COR-L47 (cell line): ENCODE results near the gene TSHZ3.

Experiments
- DNase-seq: peaks from one replicate; lab custom pipeline; 2025; lab: John Stamatoyannopoulos, UW

The TSHZ3 gene

GRCh38 chr19:31261019-31261602 is 88.1 kb downstream of the TSHZ3 start:
- no peak for DNase-seq

- no peak for DNase-seq
Measured at GRCh38 chr19:31260171-31260933, 88.9 kb downstream of the TSHZ3 start.

DNA sequence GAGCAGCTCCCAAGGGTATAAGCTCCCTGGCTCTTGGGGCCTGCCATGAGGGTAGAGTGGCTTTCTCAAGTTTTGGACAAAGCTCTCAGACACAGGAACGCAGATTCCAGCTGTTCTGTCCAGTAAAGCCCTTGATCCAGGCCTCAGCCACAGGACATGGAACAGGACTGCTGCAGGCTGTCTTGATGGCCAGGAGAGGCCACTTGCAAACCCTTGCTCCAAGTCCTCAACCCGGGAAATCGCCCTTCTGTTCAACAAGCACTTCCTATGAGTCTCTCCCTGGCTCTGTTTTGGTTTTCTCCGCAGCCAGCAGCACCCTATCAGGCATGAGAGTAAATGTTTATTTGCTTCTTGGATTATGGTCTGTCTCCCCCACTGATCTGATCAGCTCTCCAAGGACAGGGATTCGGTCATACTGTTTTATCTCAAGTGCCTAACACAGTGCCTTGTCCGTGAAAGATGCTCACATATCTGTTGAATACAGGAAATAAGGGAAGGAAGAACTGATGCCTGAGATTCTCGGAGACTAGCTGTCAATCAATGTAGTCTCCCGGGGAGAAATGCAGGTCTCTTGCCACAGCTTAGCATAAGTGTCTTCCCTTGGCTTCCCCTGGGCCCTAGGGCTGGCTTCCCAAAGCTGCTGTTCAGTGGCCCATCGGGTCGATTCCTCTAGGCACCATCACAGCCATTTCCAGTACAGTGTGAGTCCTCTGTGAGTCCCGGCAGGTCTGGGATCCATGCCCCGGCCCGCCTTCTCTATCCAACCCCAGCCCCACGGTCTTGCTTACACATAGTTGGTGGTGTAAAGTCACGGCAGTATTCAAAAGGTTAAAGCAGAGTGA is 90.8 kb downstream of the TSHZ3 start:
- no peak for DNase-seq

DNA sequence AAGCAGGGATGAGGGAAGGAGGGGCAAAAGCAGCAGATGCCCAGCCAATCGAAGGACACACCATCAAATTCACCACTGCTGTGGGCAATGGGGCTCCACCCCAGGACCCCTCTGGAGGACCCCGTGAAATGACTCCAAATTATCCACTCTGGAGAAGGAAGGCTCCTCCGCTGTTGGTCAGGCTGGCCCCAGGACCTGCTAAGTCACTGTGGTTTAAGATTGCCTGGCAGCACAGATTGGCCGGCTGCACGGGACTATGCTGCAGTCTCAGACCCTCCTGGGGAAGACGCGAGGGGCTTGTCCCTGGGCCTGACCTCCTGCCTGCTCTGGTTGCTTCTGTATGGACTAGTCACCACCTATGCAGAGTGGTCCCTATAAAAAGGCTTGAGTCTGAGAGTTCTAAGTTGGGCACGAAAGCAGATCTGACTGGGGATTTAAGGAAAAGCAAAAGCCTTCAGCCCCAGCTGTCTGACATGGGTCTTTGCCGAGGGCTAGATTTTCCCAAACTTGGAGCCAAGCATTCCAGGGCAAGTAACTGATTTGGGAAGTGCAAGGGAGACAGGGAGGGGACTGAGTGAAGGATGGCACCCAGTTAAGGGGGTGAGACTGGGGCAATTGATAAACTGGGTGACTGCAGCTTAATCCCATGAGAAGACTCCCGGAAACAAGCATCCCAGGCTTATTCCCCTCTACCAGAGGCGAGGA is 91.7 kb downstream of the TSHZ3 start:
- no peak for DNase-seq

DNA sequence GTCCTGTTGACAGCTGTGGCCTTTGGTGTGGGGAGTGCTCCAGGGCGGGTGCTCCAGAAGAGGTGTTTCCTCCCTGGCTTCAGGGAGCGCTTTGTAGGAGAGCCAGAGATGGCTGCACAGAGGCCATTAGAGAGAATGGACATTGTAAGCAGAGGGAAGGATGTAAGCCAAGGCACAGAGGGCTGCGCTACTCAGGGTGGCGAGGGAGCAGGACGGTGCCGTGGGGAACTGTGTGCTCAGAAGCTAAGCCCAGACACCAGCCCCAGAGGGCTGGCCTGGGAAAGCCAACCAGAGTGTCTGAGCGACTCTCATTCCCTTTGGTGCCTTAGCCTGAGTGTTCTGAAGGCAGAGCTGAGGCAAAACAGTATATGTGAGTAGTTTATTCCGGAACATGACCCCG is 92.2 kb downstream of the TSHZ3 start:
- no peak for DNase-seq

DNA sequence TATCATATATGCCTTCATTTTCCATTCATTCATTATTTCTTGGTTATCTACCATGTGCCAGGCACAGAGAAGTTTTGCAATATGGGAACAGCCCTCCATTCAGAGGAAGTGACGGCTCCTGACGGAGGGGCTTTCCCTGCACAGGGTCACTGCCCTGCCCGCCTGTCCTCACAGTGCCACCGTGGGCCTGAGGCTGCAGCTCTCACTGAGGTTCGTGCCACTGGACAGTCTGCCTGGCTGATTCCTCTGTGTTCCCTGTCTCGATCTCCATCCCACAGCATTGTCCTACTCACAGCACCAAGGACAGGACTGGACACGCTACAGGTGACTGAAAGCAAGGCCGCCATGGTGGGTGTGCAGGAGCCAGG is 92.7 kb downstream of the TSHZ3 start:
- DNase-seq = no peak

GRCh38 chr19:31255831-31256592 is 93.2 kb downstream of the TSHZ3 start:
- DNase-seq = no peak

- DNase-seq = no peak
Measured at GRCh38 chr19:31255174-31255799, 93.9 kb downstream of the TSHZ3 start.

DNA sequence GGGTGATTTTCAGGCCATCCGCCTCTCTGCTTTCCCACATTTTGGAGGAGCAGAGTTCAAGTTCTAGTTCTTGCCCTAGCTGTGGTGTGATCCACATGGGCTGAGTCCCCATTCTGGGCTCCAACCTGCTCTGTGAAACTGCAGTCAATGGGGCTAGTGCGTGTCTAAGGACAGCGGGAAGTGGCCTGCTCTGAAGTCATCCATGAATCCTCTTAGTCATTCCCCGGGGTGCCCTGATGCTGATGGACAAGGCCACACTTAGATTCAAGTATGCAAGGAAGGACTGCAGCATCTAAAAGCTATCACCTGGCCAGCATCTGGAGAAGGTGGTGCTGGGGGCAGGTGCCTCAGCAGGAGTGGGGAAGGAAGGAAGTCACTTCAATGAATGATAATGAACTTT is 94.6 kb downstream of the TSHZ3 start:
- DNase-seq = no peak

GRCh38 chr19:31254180-31254551 is 95.1 kb downstream of the TSHZ3 start:
- DNase-seq = no peak

DNA sequence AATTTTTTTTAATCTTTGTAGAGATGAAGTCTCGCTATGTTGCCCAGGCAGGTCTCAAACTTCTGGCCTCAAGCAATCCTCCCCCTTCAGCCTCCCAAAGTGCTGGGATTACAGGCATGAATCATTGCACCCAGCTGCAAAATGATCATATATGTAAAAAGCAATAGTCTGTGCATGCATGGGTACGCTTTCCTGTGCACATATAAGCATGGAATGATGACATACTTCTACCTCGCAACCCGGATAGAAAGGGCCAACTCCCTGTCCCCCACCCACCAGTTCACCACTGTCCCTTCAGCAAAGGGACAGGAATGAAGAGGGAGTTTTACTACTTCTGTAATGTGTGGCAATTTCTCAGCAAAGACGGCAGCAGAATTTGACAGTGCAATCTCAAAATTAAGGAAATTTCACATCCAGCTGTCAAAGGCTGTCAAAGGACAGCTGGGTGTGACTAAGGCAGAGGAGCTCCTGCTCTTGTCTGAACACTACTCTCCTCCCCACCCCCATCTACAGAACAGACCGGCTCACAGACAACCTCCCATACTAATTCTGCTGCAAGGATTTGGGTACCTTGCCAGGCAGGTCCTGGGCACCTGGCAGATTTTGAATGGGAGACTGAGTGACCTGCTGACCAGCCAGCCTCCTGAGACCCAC is 95.6 kb downstream of the TSHZ3 start:
- no peak for DNase-seq

- DNase-seq = no peak
Measured at GRCh38 chr19:31252441-31252840, 96.8 kb downstream of the TSHZ3 start.

- no peak for DNase-seq
Measured at GRCh38 chr19:31249217-31249616, 100.0 kb downstream of the TSHZ3 start.

- no peak for DNase-seq
Measured at GRCh38 chr19:31235806-31236205, 113.4 kb downstream of the TSHZ3 start.

- no peak for DNase-seq
Measured at GRCh38 chr19:31233295-31233800, 115.9 kb downstream of the TSHZ3 start.

GRCh38 chr19:31232871-31233270 is 116.4 kb downstream of the TSHZ3 start:
- no peak for DNase-seq

DNA sequence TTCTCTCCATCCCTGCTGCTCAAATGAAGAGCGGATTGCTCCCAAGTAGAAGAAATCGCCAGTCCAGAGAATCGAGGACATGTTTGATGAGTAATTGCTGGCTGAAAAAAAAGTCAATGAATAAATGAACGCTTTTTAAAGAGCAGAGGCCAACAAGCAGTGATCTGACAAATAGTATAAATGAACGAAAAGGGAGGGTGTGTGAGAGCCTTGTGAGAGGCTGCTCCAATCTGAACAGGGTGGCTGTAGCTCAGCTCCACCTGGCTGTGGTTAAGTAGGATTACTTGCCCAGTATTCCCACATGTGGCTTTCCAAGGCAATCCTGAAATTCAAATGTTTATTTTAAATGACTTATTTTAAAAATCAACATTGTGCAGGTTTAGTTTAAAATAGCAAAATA is 117.1 kb downstream of the TSHZ3 start:
- DNase-seq = no peak

DNA sequence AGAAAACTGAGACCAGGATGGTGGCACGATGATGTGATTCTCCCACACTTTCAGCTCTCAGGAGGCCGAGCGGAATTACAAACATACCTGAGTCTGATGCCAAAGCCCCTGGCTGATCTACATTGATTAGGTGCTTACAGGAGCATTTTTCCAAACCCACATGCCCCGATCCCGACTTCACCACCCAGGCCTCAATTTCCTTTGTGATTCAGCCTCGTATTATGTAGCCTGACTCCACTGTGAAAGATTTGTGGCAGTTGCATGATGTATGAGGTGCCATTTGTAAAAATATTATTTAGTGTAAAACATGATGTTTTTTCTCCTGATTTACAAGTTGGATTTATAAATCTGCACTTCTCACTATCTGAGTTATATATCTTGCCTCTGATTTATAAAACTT is 118.0 kb downstream of the TSHZ3 start:
- no peak for DNase-seq

DNA sequence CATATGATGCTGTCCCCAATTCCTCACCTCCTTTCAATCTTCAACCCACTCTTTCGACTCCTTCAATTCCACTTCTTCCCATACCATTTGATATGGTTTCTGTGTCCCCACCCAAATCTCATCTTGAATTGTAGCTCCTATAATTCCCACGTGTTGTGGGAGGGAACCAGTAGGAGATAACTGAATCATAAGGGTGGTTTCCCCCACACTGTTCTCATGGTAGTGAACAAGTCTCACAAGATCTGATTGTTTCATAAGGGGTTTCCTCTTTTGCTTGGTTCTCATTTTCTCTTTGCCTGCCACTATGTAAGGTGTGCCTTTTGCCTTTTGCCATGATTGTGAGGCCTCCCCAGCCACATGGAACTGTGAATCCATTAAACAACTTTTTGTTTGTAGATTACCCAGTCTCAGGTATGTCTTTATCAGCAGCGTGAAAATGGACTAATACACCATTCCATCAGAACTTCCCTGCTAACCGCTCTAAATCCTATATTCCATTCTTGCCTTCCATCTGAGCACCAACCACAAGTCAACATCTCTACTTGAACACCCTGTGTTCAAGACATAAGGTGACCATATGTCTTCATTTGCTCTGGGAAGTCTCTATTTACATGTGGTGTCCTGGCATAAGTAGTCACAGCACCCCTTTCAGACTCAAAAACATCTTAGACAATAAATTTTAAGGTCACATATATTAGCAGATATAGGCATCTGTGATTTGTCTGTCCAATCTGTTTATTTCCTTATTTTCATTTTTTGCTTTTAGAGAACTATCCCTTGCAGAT is 122.9 kb downstream of the TSHZ3 start:
- DNase-seq = no peak
